ENCODE results near the gene SDSL.

- TF ChIP-seq SIN3A (IDR thresholded peaks at IDR 0.05; ENCODE audit: borderline replicate concordance, insufficient read depth, low read length) (no peak), REST (IDR thresholded peaks at IDR 0.05; ENCODE audit: insufficient read depth in 1 of 2, low read depth in 2 of 2, low read length in 2 of 2) (no peak)
Observed at GRCh38 chr12:113382206-113382605, 40.0 kb upstream of the SDSL start.
